ENCODE data around the gene DENND1A. TPM values are rescaled to one million over a fixed set of nuclear protein-coding genes. Genes with fewer than 3 reads are reported as not detected.

The DENND1A gene
- total RNA-seq, 1 donor from 2014 or later: 19.9 TPM

DNA sequence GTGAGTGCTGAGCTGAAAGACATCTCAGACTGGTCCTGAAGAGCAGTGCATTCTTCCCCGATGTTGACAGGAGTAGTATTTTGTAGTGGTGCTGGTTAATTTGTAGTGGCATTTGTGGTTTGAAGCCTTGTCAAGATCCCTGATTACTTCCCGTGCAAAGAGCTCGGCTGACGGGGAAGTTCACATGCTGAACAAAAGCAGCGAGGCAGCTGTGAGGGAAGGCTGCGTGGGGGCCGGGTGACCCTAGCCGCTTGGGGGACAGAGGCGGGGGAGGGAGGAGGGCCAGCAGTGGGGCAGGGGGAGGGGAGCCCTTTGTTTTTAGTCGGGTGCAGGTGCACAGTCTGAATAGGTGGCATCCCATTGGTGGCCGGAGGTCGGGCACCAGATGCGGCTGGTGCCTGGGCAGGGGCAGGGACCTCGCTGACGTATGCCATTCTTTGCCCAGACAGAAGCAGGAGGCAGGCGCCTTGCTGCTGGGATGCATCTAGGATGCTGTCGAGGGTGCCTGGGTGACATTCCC lies 509.3 kb downstream of the DENND1A start:
- Mint-ChIP-seq H3K27me3 (no peaks in the 10 kb centered on the region), H3K4me3 (no peak overlapping the region), H3K9me3 (no peaks in the 10 kb centered on the region), H3K27ac (no peak overlapping the region), H3K4me1 (ENCODE audit: unreplicated experiment) (peaks cover 21% of the 10 kb centered on the region), H3K36me3 (no peaks in the 10 kb centered on the region)
- TF ChIP-seq, protein P1, sequence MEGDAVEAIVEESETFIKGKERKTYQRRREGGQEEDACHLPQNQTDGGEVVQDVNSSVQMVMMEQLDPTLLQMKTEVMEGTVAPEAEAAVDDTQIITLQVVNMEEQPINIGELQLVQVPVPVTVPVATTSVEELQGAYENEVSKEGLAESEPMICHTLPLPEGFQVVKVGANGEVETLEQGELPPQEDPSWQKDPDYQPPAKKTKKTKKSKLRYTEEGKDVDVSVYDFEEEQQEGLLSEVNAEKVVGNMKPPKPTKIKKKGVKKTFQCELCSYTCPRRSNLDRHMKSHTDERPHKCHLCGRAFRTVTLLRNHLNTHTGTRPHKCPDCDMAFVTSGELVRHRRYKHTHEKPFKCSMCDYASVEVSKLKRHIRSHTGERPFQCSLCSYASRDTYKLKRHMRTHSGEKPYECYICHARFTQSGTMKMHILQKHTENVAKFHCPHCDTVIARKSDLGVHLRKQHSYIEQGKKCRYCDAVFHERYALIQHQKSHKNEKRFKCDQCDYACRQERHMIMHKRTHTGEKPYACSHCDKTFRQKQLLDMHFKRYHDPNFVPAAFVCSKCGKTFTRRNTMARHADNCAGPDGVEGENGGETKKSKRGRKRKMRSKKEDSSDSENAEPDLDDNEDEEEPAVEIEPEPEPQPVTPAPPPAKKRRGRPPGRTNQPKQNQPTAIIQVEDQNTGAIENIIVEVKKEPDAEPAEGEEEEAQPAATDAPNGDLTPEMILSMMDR (conservative IDR thresholded peaks at IDR 0.05): no peak
- DNase-seq (ENCODE audit: extremely low spot score, unreplicated experiment): no peak

DNA sequence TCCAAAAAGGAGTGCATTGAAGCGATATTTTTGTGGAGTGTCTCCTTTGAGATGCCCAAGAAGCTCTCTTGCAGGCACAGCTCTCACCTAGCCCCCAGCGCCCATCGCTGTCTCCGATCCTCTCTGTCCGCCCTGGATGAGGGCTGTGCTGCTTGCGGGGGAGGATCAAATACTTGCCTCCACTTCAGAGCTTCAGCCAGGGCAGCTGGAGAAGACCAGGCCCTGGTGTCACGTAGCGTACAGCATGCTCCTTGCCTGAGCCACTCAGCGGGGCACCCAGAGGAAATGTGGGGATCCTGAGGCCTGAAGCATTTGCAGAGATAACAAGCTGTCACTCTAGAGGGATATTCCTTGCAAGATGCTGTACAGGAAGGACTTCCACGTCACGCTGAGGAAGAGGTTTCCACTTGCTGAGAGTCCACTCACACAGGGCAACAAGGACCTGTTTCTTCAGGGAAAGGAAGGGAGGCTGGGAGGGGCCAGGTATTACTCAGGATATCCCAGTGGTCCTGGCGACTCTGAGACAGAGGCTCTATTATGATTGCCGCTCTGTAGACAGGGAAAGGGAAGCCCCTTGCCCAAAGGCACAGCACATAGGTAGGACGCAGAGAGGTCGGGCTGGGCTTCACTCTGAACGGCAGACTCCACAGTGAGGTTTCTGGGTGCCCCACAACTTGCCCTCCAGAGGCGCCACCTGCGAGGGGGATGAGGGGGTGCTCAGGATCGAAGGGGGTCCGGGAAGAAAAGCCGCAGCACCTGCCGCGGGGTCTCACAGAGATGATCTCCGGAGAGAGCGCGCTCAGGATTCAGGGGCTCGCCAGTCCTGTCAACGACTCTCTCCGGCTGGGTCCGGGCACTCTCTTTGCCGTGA lies 510.0 kb downstream of the DENND1A start:
- Mint-ChIP-seq H3K27ac (no peak overlapping the region), H3K27me3 (no peaks in the 10 kb centered on the region), H3K4me1 (ENCODE audit: unreplicated experiment) (peaks cover 21% of the 10 kb centered on the region), H3K9me3 (no peaks in the 10 kb centered on the region), H3K36me3 (no peaks in the 10 kb centered on the region), H3K4me3 (no peak overlapping the region)
- TF ChIP-seq, protein P1 (conservative IDR thresholded peaks at IDR 0.05): no peak
- no peak for DNase-seq (ENCODE audit: extremely low spot score, unreplicated experiment)

DNA sequence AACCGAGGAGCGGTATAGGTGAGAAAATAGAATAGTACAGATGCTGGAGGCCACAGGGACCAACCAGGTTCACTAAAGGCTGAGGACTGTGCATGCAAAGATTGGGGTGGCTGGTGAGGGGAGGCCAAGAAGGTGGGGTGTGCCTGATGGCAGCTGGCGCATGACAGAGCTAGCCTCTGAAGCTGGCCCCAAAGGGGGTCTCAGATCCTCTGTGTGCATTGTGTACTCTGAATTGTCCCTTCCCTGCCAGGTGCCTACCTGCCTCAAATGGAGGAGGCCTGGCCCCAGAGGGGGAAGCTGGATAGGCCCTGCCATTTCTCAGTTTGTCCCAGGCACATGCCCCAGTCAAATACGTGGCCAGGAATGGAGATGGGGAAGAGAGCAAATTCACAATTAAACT lies 510.8 kb downstream of the DENND1A start:
- TF ChIP-seq, protein P1 (conservative IDR thresholded peaks at IDR 0.05): no peak
- no peaks in the 10 kb centered on the region for H3K27me3 Mint-ChIP-seq
- H3K4me3 Mint-ChIP-seq: no peak overlapping the region
- H3K4me1 Mint-ChIP-seq (ENCODE audit: unreplicated experiment): peaks cover 21% of the 10 kb centered on the region
- H3K27ac Mint-ChIP-seq: no peak overlapping the region
- no peaks in the 10 kb centered on the region for H3K9me3 Mint-ChIP-seq
- H3K36me3 Mint-ChIP-seq: no peaks in the 10 kb centered on the region
- no peak for DNase-seq (ENCODE audit: extremely low spot score, unreplicated experiment)

DNA sequence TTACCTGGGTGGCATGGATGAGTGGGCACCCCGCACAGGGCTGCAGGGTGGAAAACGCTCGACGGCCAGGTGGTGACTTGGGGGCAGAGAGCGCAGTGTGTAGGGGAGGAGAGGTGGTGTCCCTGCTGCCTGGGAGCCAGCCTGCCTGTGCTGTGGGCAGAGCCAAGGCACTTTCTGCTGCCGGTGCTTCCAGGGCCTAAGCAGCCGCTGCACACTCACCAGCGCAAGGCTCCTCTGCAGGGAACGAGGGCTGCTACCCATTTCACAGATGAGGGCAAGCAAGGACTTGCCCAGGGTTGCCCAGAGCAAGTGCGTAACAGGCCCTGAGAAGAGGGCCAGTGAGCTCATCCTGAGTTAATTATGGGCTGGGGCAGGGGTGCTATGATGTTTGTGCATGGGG lies 511.4 kb downstream of the DENND1A start:
- Mint-ChIP-seq H3K4me1 (ENCODE audit: unreplicated experiment) (peaks cover 21% of the 10 kb centered on the region), H3K27ac (no peak overlapping the region), H3K36me3 (no peaks in the 10 kb centered on the region), H3K4me3 (no peak overlapping the region), H3K27me3 (no peaks in the 10 kb centered on the region), H3K9me3 (no peaks in the 10 kb centered on the region)
- TF ChIP-seq, protein P1 (conservative IDR thresholded peaks at IDR 0.05): no peak
- no peak for DNase-seq (ENCODE audit: extremely low spot score, unreplicated experiment)

DNA sequence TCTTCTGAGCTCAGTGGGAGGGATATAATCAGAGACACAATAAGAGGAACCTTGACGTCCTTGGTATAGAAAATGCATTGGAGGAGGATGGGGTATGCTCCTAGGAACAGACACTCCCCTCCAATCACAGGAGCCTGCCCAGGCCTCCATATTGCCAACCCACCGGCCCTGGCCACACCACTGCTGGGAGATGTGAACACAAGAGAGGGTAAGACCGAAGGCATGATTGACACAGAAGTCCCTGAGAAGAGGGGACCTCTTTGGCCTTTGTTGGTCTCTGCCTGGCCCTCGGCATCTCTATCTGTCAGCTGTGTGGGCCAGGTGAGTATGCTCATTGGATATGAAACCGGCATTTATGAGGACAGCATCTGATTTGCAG lies 511.9 kb downstream of the DENND1A start:
- TF ChIP-seq, protein P1 (conservative IDR thresholded peaks at IDR 0.05): no peak
- no peaks in the 10 kb centered on the region for H3K27me3 Mint-ChIP-seq
- H3K9me3 Mint-ChIP-seq: no peaks in the 10 kb centered on the region
- DNase-seq (ENCODE audit: extremely low spot score, unreplicated experiment): no peak
- no peak overlapping the region for H3K27ac Mint-ChIP-seq
- no peaks in the 10 kb centered on the region for H3K36me3 Mint-ChIP-seq
- H3K4me1 Mint-ChIP-seq (ENCODE audit: unreplicated experiment): peaks cover 21% of the 10 kb centered on the region
- H3K4me3 Mint-ChIP-seq: no peak overlapping the region
